MG63 (cell line): ENCODE results near the gene CYP27A1. TPM values are rescaled to one million over a fixed set of nuclear protein-coding genes. Genes with fewer than 3 reads are reported as not detected.

ENCODE experiments used
- DNase-seq: peaks from one replicate; pipeline ENCODE4 v3.0.0-alpha.2; 2020
- H3K27me3 ChIP-seq: fragments of 250-450 bp; sonication (Bioruptor Pico); 2 replicates; pipeline ENCODE4 v1.5.1; 2020; ENCODE audit warnings: mild to moderate bottlenecking, moderate library complexity
- H3K36me3 ChIP-seq: fragments of 250-450 bp; sonication (Bioruptor Pico); 2 replicates; pipeline ENCODE4 v1.5.1; 2020; ENCODE audit warnings: mild to moderate bottlenecking, moderate library complexity
- H3K4me3 ChIP-seq: fragments of 250-450 bp; sonication (Bioruptor Pico); 2 replicates; pipeline ENCODE4 v1.5.1; 2020; ENCODE audit warnings: mild to moderate bottlenecking, moderate library complexity
- H3K9me3 ChIP-seq: fragments of 250-450 bp; sonication (Bioruptor Pico); 2 replicates; pipeline ENCODE4 v1.5.1; 2020; ENCODE audit warnings: mild to moderate bottlenecking, moderate library complexity
- total RNA-seq: library from RNA; depleted of rRNA; stranded (reverse); fragments of >200 nt; shearing (Covaris generic); gene quantifications from 2 replicates; pipeline ENCODE4 v1.2.3, GENCODE V29; 2014; ENCODE audit warnings: low replicate concordance; rRNA removed

Gene CYP27A1
- total RNA-seq, result 7.7 and 8.9 TPM in 2 replicates

DNA sequence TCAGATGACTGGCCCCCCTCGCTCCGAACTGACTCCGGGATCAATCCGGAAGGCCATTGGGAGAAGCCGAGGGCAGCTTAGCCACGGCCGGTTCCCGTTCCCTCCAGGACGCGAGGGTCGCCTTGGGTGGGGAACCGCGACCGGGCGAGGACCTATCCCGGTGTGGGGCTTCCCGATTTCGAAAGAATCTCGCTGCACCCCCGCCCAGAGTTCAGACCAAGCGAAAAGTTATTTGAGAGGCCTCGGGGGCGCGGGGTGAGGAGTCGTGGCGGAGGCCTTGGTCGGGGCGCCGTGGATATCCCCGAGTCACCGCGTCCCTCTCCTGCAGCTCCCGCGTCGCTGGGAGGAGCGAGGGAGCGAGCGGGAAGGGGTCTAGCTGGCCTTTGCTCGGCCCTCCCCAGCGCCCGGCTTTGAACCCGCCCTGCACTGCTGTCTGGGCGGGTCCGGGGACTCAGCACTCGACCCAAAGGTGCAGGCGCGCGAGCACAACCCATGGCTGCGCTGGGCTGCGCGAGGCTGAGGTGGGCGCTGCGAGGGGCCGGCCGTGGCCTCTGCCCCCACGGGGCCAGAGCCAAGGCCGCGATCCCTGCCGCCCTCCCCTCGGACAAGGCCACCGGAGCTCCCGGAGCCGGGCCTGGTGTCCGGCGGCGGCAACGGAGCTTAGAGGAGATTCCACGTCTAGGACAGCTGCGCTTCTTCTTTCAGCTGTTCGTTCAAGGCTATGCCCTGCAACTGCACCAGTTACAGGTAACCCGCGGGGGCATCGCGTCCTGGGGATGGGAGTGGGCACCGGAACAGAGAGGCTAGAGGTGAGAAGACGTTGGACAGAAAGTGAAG is at the start of gene CYP27A1:
TSS of gene CYP27A1 (plus strand) at position 457 of the 837 bp plus-strand sequence. CDS start at position 493, 36 bp downstream.
- no peaks in the 10 kb centered on the region for H3K9me3 ChIP-seq
- peak within 1 kb of the TSS; percentile 53 for H3K4me3 ChIP-seq
- peak; percentile 53 for DNase-seq
- H3K27me3 ChIP-seq, result no peaks in the 10 kb centered on the region
- no peaks in the 10 kb centered on the region for H3K36me3 ChIP-seq

DNA sequence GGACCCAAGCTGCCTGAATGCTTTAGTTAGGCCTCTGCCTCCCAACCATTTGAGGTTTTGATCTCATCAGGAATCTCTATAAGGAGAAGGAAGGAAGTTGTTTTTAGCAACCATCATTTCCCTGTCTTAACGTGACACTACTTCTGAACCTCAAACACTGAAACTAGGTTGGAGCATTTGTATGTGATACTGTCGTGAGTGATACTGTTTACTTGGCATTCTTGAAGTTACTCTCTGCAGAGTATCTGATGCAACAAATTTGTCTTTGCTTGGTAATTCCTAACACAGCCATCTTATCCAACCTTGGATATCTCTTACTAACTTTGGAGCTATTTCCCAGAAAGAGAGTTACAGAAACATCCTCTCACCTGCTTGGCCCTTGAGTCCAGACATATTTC is 49.2 kb upstream of the CYP27A1 start:
- no peak for DNase-seq

DNA sequence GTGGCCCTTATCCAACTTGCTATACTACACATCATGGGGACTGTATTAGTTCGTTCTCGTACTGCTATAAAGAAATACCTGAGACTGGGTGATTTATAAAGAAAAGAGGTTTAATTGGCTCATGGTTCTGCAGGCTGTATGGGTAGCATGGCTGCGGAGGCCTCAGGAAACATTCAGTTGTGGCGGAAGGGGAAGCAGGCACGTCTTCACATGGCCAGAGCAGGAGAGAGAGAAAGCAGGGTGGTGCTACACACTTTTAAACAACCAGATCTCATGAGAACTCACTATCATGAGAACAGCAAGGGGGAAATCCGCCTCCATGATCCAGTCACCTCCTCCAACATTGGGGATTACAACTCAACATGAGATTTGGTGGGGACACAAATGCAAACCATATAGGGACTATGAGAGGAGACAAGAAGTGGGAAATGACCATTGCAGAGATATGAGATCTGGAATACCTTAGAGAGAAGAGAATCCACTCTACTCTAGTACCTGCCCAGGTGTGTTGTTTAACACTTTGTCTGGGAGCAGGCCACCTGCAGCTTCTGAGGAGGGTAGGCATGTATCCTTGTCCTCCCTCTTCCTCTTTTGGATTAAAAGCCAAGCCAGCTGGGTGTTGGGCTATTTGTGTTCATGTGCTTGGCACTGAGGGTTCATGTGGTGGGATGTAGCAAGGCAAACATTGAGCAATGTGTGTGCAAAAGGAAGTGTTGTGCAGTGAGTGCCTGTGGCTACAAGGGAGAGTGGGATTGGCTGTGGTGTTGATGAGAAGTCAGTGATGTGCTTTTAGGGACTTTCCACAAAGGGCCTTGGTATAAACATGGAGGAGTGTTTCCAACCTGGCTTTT is 48.6 kb upstream of the CYP27A1 start:
- no peaks in the 10 kb centered on the region for H3K27me3 ChIP-seq
- H3K9me3 ChIP-seq, result no peaks in the 10 kb centered on the region
- peaks cover 26% of the 10 kb centered on the region for H3K36me3 ChIP-seq
- H3K4me3 ChIP-seq, result no peak overlapping the region
- DNase-seq, result peak; percentile 22

More for the DNA sequence above, 49.2 kb upstream of the CYP27A1 start:
- H3K27me3 ChIP-seq, result no peaks in the 10 kb centered on the region
- no peak overlapping the region for H3K4me3 ChIP-seq
- no peaks in the 10 kb centered on the region for H3K9me3 ChIP-seq
- H3K36me3 ChIP-seq, result peaks cover 25% of the 10 kb centered on the region

GRCh38 chr2:218734190-218734975 is 47.6 kb upstream of the CYP27A1 start:
- peaks cover 34% of the 10 kb centered on the region for H3K36me3 ChIP-seq
- H3K27me3 ChIP-seq, result no peaks in the 10 kb centered on the region
- H3K9me3 ChIP-seq, result no peaks in the 10 kb centered on the region
- no peak overlapping the region for H3K4me3 ChIP-seq
- DNase-seq, result no peak

- H3K27me3 ChIP-seq, result no peaks in the 10 kb centered on the region
- no peak for DNase-seq
- H3K36me3 ChIP-seq, result peaks cover 45% of the 10 kb centered on the region
Observed at GRCh38 chr2:218736531-218736930, 45.4 kb upstream of the CYP27A1 start.

DNA sequence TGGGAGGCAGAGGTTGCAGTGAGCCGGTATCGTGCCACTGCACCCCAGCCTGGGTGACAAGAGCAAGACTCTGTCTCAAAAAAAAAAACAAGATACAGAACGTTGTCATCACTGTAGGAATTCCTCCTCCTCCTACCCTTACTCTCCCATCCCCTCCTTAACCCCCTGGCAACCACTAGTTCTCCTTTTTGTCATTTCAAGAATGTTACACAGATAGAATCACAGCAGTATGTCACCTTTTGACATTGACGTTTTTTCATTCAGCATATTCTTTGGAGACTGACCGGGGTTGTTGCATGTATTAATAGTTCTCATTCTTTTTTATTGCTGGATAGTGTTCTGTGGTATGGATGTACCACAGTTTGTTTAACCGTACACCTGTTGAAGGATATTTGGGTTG is 38.9 kb upstream of the CYP27A1 start:
- Histone ChIP-seq H3K27me3 (no peaks in the 10 kb centered on the region), H3K4me3 (no peak overlapping the region), H3K9me3 (no peaks in the 10 kb centered on the region), H3K36me3 (peaks cover 51% of the 10 kb centered on the region)
- no peak for DNase-seq

More at GRCh38 chr2:218736531-218736930, 45.4 kb upstream of the CYP27A1 start:
- Histone ChIP-seq H3K9me3 (no peaks in the 10 kb centered on the region), H3K4me3 (no peak overlapping the region)

DNA sequence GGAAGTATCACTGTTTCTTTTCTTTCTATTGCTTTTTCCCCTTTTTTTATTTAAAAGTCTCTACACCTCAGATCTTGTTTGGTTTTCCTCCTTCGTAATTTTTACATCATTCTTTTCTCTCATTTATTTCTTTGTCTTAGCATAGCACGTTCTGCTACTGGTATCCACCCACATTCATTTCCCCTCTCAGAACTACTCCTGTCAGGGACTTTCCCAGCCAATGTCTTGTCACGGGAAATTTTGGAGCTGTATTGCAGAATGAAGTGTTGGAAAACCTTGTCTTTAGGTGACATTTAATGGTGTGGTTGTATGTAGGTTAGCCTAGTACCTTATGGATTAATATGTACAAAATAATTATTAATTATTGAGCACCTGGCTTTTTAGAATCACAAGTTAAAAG is 37.3 kb upstream of the CYP27A1 start:
- Histone ChIP-seq H3K9me3 (no peaks in the 10 kb centered on the region), H3K36me3 (peaks cover 44% of the 10 kb centered on the region), H3K27me3 (no peaks in the 10 kb centered on the region), H3K4me3 (no peak overlapping the region)
- DNase-seq, result no peak

DNA sequence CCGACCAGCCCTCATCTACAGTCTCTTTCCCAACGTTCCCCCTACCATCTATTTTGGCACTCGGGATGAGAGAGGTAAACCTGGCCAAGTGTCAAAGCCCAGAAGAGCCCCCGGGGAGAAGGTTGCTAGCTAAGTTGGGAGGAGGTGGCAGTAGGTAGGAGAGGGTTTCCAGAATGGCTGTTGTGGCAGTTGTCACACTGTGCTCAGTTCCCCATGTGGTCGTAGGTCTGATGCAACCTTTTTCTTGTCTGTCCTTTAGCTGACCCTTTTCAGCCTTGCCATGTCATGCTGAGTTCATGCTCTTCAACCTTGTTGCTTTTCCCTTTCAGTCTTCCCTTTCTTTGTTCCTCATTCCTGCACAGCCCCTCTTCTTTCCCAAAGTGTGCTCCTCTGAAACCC is 36.8 kb upstream of the CYP27A1 start:
- Histone ChIP-seq H3K27me3 (no peaks in the 10 kb centered on the region), H3K4me3 (no peak overlapping the region), H3K9me3 (no peaks in the 10 kb centered on the region), H3K36me3 (peaks cover 45% of the 10 kb centered on the region)
- DNase-seq, result no peak

- H3K36me3 ChIP-seq, result peaks cover 45% of the 10 kb centered on the region
- DNase-seq, result no peak
- H3K27me3 ChIP-seq, result no peaks in the 10 kb centered on the region
- H3K9me3 ChIP-seq, result no peaks in the 10 kb centered on the region
- H3K4me3 ChIP-seq, result no peak overlapping the region
Observed at GRCh38 chr2:218745559-218746469, 36.1 kb upstream of the CYP27A1 start.

GRCh38 chr2:218746470-218746795 is 35.5 kb upstream of the CYP27A1 start:
- Histone ChIP-seq H3K36me3 (peaks cover 47% of the 10 kb centered on the region), H3K4me3 (no peak overlapping the region), H3K9me3 (no peaks in the 10 kb centered on the region), H3K27me3 (no peaks in the 10 kb centered on the region)
- DNase-seq, result no peak

DNA sequence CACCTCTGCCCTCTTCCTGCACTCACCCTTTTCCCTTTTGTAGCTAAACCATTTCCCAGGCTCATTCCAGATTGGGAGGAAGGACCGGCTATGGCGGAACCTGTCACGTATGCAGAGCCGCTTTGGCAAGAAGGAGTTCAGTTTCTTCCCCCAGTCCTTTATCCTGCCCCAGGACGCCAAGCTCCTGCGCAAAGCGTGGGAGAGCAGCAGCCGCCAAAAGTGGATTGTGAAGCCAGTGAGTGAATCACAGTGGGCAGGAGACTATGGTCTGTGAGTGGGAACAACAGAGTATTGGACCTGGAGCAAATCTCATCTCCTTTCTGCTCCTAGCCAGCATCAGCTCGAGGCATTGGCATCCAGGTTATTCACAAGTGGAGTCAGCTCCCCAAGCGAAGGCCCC is 35.0 kb upstream of the CYP27A1 start:
- no peak for DNase-seq
- H3K27me3 ChIP-seq, result no peaks in the 10 kb centered on the region
- H3K9me3 ChIP-seq, result no peaks in the 10 kb centered on the region
- peaks cover 44% of the 10 kb centered on the region for H3K36me3 ChIP-seq
- no peak overlapping the region for H3K4me3 ChIP-seq

GRCh38 chr2:218748741-218749441 is 33.1 kb upstream of the CYP27A1 start:
- peaks cover 59% of the 10 kb centered on the region for H3K36me3 ChIP-seq
- no peak for DNase-seq
- H3K9me3 ChIP-seq, result no peaks in the 10 kb centered on the region
- no peaks in the 10 kb centered on the region for H3K27me3 ChIP-seq
- H3K4me3 ChIP-seq, result no peak overlapping the region

- Histone ChIP-seq H3K9me3 (no peaks in the 10 kb centered on the region), H3K36me3 (peaks cover 34% of the 10 kb centered on the region)
- DNase-seq, result no peak
Observed at GRCh38 chr2:218754201-218754600, 27.7 kb upstream of the CYP27A1 start.

DNA sequence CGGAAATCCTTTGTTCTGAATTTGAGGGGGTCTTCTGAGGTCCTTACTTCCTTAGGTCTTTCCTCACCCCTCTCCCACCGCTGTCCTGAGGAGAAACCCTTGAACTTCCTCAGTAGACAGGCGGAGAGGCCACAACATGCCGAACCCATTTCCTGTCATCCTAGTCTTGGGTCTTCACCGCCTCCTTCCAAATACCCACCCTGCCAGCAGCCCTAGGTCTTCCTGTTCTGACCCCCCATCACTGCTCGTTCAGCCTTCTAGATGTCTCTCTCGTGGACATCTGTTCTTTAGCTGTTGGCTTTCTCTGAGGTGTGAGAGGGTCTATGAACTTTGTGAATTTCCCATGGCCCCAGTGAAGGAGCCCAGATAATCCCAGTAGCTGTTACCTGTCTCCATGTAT is 27.2 kb upstream of the CYP27A1 start:
- H3K4me3 ChIP-seq, result no peak overlapping the region
- DNase-seq, result no peak
- no peaks in the 10 kb centered on the region for H3K9me3 ChIP-seq
- peaks cover 32% of the 10 kb centered on the region for H3K36me3 ChIP-seq
- no peaks in the 10 kb centered on the region for H3K27me3 ChIP-seq

More at GRCh38 chr2:218754201-218754600, 27.7 kb upstream of the CYP27A1 start:
- no peak overlapping the region for H3K4me3 ChIP-seq
- no peaks in the 10 kb centered on the region for H3K27me3 ChIP-seq

DNA sequence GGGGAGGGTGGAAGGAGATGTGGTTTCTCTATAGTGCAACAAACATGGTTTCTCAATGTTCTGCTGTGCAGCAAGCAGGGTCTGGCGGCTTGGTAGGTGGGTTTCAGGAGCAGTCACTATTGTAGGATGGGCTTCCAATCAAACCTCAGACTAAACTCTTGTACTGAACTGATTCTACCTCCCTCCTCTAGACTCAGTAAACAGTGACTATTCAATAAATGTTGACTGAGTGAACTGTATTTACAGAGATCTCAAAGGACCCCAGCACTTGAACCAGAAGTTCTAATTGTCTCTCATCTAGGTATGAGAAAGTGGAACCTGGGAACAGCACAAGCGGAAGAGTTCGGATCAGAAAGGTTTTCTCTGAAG is 26.8 kb upstream of the CYP27A1 start:
- peaks cover 28% of the 10 kb centered on the region for H3K36me3 ChIP-seq

More for the DNA sequence above, 26.8 kb upstream of the CYP27A1 start:
- Histone ChIP-seq H3K27me3 (no peaks in the 10 kb centered on the region), H3K4me3 (no peak overlapping the region), H3K9me3 (no peaks in the 10 kb centered on the region)
- DNase-seq, result no peak
